ENCODE measurements around the gene FOXN3.

DNA sequence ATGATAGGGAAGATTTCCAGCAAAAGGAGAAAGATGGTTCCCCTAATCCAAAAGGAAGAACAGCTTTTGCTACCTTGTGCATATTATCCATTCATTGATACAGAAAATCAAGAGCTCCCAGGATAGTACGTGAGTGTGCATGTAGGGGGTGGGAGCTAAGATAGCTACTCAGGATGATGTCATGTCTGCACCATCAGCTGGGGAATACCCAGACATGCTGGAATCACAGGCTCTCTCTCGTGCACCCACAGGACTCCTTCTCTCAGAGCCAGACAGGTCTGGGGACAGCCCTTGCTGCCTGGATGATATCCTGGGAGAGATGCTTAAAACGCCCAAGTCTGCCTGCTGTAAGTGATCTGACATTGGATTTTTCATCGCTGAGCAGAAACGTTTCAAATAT is 38.9 kb downstream of the FOXN3 start:
- TF ChIP-seq, protein P1, sequence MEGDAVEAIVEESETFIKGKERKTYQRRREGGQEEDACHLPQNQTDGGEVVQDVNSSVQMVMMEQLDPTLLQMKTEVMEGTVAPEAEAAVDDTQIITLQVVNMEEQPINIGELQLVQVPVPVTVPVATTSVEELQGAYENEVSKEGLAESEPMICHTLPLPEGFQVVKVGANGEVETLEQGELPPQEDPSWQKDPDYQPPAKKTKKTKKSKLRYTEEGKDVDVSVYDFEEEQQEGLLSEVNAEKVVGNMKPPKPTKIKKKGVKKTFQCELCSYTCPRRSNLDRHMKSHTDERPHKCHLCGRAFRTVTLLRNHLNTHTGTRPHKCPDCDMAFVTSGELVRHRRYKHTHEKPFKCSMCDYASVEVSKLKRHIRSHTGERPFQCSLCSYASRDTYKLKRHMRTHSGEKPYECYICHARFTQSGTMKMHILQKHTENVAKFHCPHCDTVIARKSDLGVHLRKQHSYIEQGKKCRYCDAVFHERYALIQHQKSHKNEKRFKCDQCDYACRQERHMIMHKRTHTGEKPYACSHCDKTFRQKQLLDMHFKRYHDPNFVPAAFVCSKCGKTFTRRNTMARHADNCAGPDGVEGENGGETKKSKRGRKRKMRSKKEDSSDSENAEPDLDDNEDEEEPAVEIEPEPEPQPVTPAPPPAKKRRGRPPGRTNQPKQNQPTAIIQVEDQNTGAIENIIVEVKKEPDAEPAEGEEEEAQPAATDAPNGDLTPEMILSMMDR (IDR thresholded peaks at IDR 0.05), result no peak
- TF ChIP-seq POLR2A (IDR thresholded peaks at IDR 0.05), result no peak
